DND-41 (cell line): ENCODE results near the gene STARD7.

ENCODE experiments used
- EZH2 ChIP-seq: IDR thresholded peaks from 3 replicates; pipeline ENCODE4 v1.6.1; 2012; ENCODE audit warnings: borderline replicate concordance, low read depth, mild to moderate bottlenecking, moderate library complexity, low read length, inconsistent platforms; ENCODE audit not compliant: severe bottlenecking
- TF ChIP-seq, protein P1 (sequence below): IDR thresholded peaks from 2 replicates; pipeline ENCODE4 v1.5.1; 2012; ENCODE audit warnings: borderline replicate concordance, low read length, moderate library complexity, mild to moderate bottlenecking; ENCODE audit not compliant: poor library complexity, severe bottlenecking; ENCODE audit errors: extremely low read depth

DNA sequence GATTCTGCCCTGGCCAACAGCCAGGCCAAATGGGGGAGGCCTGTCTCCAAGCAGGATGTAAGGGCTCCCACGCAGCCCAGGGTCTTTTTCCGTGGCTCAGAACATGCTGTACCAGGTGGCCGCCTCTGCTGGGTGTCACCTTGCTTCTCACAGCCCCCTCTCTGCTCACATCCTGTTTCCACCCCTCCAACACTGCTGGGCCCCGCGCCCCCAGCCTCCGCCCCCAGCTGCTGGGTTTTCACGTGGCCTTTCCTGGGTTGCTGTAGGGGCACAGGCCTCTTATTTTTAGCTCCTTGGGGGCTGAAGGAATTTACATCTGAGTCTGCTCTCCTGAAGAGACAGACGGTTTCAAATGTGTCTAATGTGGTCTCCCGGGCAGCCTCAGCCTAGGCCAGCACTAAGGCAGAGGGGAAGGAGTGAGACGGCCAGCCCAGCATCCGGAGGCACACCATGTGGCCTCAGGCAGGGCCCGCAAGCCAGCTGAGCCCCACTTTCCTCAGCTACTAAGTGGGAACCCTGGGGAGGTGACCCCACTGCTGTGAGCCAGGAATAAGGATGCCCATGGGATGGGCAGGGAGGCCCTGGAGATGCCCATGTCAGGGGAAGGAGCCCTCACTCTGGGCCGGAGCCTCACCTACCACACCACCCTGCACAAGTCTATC lies 44.7 kb downstream of the STARD7 start:
- TF ChIP-seq, protein P1, sequence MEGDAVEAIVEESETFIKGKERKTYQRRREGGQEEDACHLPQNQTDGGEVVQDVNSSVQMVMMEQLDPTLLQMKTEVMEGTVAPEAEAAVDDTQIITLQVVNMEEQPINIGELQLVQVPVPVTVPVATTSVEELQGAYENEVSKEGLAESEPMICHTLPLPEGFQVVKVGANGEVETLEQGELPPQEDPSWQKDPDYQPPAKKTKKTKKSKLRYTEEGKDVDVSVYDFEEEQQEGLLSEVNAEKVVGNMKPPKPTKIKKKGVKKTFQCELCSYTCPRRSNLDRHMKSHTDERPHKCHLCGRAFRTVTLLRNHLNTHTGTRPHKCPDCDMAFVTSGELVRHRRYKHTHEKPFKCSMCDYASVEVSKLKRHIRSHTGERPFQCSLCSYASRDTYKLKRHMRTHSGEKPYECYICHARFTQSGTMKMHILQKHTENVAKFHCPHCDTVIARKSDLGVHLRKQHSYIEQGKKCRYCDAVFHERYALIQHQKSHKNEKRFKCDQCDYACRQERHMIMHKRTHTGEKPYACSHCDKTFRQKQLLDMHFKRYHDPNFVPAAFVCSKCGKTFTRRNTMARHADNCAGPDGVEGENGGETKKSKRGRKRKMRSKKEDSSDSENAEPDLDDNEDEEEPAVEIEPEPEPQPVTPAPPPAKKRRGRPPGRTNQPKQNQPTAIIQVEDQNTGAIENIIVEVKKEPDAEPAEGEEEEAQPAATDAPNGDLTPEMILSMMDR, result no peak
- TF ChIP-seq EZH2, result no peak
